Urothelium cell line (cell line): Measurements from ENCODE around the gene BLTP1.
A peak's percentile ranks its signal among the peaks of the same experiment; 100 is the strongest.
"Not testable (repeated sequence)": the region's sequence is repeated elsewhere in the genome, so short reads cannot be mapped to it uniquely, and the experiment has no call there.

Experiments used
- DNase-seq: peaks from one replicate; pipeline ENCODE4 v3.0.0; 2011; ENCODE audit warnings: low spot score, mixed read lengths
- FAIRE-seq: peaks from 2 replicates; lab custom pipeline; 2011; peaks lifted over from hg19 to GRCh38; lab: Jason Lieb, UNC

BLTP1 gene

DNA sequence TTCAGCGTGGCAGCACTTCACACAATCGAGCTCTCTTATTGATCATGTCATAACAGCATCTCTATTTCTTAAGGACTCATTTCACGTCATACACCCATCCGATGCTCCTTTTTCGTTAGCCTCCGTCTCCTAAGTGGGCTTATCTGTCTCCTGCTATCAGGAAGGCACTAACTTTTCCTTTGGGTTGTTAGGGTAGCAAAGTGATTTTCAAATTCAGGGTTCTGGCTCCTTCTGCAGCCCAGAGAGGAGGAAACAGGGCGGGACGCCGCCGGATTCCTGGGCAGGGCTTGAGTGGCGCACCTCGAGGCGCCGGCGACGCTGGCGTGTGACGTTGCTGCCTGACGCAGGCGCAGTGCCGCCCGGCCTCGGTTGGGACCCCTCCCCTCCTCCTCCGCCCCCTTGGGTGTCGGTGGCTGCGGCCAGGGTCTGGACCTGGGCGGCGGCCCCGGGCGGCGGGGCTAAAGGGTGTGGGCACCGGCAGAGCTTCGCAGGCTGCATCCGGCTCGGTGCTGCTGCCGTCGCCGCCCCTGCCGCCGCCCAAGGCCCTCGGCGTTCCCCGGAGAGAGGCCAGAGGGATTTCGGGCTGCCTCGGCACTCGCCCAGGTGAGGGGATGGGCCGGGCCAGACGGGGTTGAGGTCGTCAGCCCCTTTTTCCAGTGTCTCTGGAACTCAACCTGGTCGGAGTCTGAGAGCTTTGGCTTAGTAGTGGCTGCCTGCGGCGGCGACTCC lies at the start of gene BLTP1:
BLTP1 (plus strand) TSS at position 350 of the 729 bp plus-strand sequence. CDS start 18,317 bp downstream, outside the sequence.
- peak; percentile 95 for DNase-seq
- peak; percentile 95 for FAIRE-seq

DNA sequence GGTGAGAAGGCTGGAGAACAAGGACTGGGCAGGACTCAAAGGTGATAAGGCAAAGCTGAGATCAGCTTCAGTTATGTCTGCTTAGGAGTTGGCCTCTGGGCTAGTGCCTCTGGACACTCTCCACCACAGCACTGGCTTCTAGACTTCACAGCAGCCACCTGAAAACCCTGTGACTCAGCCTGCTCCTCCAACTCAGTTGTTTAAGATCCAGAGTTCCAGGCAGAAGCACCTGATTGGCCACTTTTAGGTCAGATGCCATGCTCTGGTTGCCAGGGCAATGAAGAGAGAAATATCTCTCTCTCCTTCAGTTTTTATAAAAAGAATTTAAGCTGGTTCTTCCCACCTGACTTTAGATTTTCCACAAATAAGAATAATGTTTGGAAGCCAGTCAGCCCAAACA lies 47.9 kb upstream of the BLTP1 start:
- DNase-seq (no peak), FAIRE-seq (no peak)

DNA sequence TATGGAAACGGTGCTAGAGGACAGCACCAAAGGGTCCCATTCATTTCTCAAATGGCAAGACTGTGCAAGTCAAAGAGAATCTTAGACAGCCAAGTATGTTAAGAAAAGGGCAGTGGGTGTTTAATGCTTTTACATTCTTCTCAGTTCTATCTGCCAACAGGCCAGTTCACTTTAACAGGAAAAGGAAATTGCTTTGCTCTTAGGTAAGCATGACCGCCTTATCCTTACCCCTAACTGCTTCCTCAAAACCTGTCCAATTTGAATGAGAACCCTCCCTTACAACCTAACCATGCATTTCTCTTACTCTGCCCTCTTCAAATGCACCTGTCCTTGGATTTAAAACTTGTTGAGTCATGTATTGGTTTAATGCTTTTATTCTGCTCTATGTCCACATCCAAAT lies 44.5 kb upstream of the BLTP1 start:
- FAIRE-seq (no peak), DNase-seq (no peak)

DNA sequence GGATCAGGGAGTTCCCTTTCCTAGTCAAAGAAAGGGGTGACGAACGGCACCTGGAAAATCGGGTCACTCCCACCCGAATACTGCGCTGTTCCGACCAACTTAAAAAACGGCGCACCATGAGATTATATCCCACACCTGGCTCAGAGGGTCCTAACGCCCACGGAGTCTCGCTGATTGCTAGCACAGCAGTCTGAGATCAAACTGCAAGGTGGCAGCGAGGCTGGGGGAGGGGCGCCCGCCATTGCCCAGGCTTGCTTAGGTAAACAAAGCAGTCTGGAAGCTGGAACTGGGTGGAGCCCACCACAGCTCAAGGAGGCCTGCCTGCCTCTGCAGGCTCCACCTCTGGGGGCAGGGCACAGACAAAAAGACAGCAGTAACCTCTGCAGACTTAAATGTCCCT lies 41.8 kb upstream of the BLTP1 start:
- not testable (repeated sequence) for FAIRE-seq, DNase-seq

- no peak for DNase-seq
Observed at GRCh38 chr4:122117743-122118142, 34.4 kb upstream of the BLTP1 start.

GRCh38 chr4:122118243-122118642 lies 33.9 kb upstream of the BLTP1 start:
- FAIRE-seq (no peak), DNase-seq (no peak)

More at GRCh38 chr4:122117743-122118142, 34.4 kb upstream of the BLTP1 start:
- no peak for FAIRE-seq

GRCh38 chr4:122119739-122120138 lies 32.4 kb upstream of the BLTP1 start:
- no peak for FAIRE-seq
- no peak for DNase-seq

DNA sequence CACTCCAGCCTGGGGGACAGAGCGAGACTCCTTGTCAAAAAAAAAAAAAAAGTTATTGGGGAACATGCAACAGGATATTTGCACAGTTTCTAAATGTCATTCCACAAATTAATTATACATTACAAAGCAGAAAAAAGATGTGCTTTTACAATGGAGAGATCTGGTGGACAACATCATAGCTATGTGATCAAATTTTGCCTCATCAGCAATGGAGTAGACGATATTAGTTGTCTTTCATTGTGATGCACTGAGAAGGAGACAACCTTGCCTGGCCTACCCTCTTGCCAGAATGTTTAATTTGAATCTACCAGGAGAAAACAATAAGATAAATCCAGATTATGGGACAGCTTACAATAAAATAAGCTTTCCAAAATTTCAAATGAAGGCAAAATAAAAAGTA lies 30.5 kb upstream of the BLTP1 start:
- no peak for FAIRE-seq
- DNase-seq: no peak

DNA sequence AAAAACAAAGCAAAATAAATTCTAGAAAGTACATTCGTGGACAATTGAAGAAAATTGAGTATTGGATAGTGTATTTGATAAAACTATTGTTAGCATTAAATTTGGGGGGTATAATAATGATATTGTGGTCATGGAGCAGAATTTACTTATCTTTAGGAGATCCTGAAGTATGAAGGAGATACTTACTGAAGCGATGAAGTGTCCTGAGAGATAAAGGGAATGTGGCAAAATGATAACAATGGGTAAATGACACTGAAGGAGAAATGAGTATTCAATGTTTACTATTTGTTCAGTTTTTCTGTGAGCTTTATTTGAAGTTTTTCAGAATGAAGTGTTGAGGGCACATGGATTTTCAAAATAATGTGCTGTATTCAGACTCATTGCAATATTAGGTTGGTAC lies 30.0 kb upstream of the BLTP1 start:
- DNase-seq (no peak), FAIRE-seq (no peak)

- DNase-seq: no peak
- FAIRE-seq: no peak
Observed at GRCh38 chr4:122129061-122129460, 23.1 kb upstream of the BLTP1 start.

- no peak for DNase-seq
- FAIRE-seq: no peak
Observed at GRCh38 chr4:122131562-122132157, 20.5 kb upstream of the BLTP1 start.

DNA sequence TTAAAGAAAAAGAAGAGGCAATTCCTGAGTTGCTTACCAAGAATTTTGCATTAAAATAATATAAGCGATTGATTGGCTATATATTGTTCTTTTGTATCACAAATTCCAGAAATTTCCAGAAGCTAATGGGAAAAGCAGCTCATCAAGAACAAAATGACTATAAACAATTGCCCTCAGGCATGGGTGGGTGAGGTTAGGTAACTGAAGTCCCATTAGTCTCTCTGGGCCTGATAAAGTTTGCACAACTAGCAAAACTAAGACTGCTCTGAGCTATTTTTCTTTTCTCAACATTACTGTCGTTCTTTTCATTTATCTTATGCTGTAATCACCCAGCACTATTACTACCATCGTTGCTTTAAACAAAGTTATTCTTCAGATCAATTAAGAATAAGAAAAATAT lies 19.2 kb upstream of the BLTP1 start:
- FAIRE-seq (no peak), DNase-seq (no peak)

- DNase-seq: no peak
- FAIRE-seq: no peak
Observed at GRCh38 chr4:122139139-122139538, 13.0 kb upstream of the BLTP1 start.

DNA sequence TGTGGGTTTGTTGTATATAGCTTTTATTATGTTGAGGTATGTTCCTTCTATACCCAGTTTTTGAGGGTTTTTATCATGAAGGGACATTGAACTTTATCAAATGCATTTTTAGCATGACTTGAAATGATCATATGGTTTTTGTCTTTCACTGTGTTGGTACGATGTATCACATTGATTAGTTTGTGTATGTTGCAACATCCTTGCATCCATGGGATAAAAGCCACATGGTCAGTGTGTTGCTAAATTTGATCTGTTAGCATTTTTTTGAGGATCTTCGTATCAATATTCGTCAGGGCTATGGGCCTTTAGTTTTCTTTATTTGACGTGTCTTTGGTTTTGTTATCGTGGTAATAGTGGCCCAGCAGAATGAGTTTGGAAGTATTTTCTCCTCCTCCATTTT lies 11.3 kb upstream of the BLTP1 start:
- DNase-seq: no peak
- no peak for FAIRE-seq

DNA sequence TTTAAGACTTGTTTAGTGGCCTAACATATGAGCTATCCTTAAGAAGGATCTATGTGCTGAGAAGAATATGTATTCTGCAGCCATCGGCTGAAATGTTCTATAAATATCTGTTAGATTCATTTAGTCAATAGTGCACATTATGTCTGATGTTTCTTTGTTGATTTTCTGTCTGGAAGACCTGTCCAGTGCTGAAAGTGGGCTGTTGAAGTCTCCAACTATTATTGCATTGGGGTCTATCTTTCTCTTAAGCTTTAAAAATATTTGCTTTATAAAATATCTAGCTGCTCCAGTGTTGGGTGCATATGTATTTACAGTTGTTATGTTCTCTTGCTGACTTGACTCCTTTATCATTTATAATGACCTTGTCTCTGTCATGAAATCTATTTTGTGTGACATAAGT lies 9.4 kb upstream of the BLTP1 start:
- DNase-seq (no peak), FAIRE-seq (no peak)

DNA sequence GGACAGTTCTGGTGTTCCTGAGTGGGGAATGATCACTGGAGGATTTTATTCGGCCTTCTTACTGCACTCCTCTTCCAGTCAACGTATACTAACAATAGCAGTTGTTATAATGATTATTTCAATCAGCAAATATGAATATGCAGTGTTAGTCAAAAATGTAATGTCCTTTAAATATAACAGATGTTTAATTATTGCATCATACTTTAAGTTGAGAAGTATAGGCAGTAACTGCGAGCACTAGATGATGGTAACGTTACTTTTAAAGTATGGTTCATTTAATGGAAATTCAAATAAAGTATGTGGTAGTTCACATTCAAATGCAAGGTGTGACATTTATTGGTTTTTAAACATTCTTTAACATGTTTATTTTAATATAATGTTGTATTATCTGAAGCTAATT lies 5.5 kb upstream of the BLTP1 start:
- DNase-seq (no peak), FAIRE-seq (no peak)

DNA sequence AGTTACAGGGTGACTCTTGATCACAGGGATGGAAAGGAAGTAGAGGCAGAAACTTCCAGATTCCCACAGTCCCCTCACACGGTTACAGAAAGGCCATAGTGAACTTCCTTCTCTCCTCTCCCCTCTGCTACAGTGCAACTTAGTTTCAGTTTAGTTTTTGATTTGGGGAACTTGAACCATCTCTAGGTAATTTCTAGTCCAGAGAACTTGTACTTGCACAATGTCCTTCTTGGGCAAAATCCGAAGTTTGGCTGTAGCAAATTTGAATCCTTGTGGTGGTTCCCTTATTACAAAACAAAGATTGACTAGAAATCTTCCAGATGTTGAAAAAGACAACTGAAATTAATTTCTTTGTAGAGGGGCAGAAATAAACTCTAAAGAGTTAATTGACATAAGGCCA lies 1.2 kb upstream of the BLTP1 start:
- DNase-seq: no peak
- no peak for FAIRE-seq

- no peak for FAIRE-seq
- peak; percentile 17 for DNase-seq
Observed at GRCh38 chr4:122152711-122153226, 638 bp downstream of the BLTP1 start.

- no peak for FAIRE-seq
- no peak for DNase-seq
Observed at GRCh38 chr4:122156819-122157218, 4.7 kb downstream of the BLTP1 start.

DNA sequence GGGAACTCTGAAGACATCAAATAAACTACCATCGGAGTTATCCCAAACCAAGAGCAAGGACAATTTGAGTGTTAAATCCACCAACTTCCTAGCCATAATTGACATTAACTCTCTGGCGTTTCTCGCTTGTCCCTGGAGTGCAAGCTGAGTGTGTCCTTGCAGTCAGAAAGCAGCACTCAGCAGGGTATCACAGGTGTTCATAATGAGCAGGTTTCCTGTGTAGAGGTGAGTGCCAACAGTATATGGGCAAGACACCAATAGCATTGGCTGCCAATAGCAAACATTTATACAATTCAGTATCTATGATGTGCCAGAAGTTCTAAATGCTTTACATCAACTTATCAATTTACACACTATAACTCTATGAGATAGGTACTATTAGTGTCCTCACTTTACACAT lies 11.2 kb downstream of the BLTP1 start:
- no peak for FAIRE-seq
- no peak for DNase-seq

DNA sequence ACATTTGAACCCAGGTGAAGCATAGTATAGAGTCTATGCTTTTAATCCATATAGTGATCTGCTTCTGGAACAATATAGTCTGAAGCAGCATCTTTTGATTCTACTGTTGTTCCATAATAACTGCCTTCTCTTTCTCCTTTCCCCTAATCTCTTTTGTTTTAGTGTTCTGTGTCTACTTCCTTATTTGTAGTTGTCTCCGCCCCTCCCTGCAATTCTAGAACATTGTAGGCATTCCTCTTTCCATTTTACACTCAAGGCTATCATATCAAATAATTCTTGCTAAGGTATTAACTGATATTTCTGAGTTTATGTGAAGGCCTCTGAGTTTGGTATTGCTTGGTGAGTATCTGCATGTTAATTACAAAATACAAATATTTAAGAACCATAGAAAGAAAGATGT lies 11.6 kb downstream of the BLTP1 start:
- no peak for FAIRE-seq
- no peak for DNase-seq

- DNase-seq (no peak), FAIRE-seq (no peak)
Observed at GRCh38 chr4:122167369-122167768, 15.2 kb downstream of the BLTP1 start.
